HG03439 (cell line): ENCODE measurements around the gene MISP3.

Source experiments
- ATAC-seq: cut with Tn5 transposase; IDR thresholded peaks from one replicate; pipeline ENCODE4 v1.9.1; 2021; ENCODE audit warnings: mild to moderate bottlenecking, moderate library complexity; ENCODE audit not compliant: unreplicated experiment

Gene MISP3

GRCh38 chr19:14053032-14053431, 19.6 kb upstream of the MISP3 start:
- no peak for ATAC-seq

- ATAC-seq, result no peak
Measured at GRCh38 chr19:14053500-14053899, 19.1 kb upstream of the MISP3 start.

- ATAC-seq, result no peak
Measured at GRCh38 chr19:14054099-14054498, 18.5 kb upstream of the MISP3 start.

GRCh38 chr19:14054721-14055120, 17.9 kb upstream of the MISP3 start:
- ATAC-seq, result no peak

- no peak for ATAC-seq
Measured at GRCh38 chr19:14055396-14055795, 17.2 kb upstream of the MISP3 start.

GRCh38 chr19:14056069-14056666, 16.4 kb upstream of the MISP3 start:
- no peak for ATAC-seq

- no peak for ATAC-seq
Measured at GRCh38 chr19:14056741-14057356, 15.7 kb upstream of the MISP3 start.

GRCh38 chr19:14058182-14059092, 14.1 kb upstream of the MISP3 start:
- no peak for ATAC-seq

GRCh38 chr19:14059093-14059480, 13.5 kb upstream of the MISP3 start:
- no peak for ATAC-seq

GRCh38 chr19:14059652-14060155, 12.9 kb upstream of the MISP3 start:
- ATAC-seq, result no peak

GRCh38 chr19:14061081-14061749, 11.4 kb upstream of the MISP3 start:
- ATAC-seq, result no peak

- ATAC-seq, result no peak
Measured at GRCh38 chr19:14061751-14062557, 10.6 kb upstream of the MISP3 start, which contains the start of gene PALM3. Gene PALM3 (minus strand): TSS chr19:14062076. CDS start chr19:14061980, 96 bp downstream.

- no peak for ATAC-seq
Measured at GRCh38 chr19:14062558-14062855, 10.1 kb upstream of the MISP3 start.

GRCh38 chr19:14063105-14063504, 9.5 kb upstream of the MISP3 start:
- ATAC-seq, result no peak

GRCh38 chr19:14066134-14066533, 6.5 kb upstream of the MISP3 start:
- ATAC-seq, result no peak

- ATAC-seq, result no peak
Measured at GRCh38 chr19:14070268-14071050, 2.1 kb upstream of the MISP3 start.

- ATAC-seq, result peak; percentile 47
Measured at GRCh38 chr19:14073261-14073924, 807 bp downstream of the MISP3 start.

- ATAC-seq, result no peak
Measured at GRCh38 chr19:14073925-14074838, 1.6 kb downstream of the MISP3 start.
